Left lung (tissue), 10 donors: ENCODE results near the gene RNF8. TPM values are rescaled to one million over a fixed set of nuclear protein-coding genes. Genes with fewer than 3 reads are reported as not detected.
"Not testable (repeated sequence)": the region's sequence is repeated elsewhere in the genome, so short reads cannot be mapped to it uniquely, and the experiment has no call there.

Source experiments
- ATAC-seq: fragments of 200-7000 bp; cut with Tn5 transposase; one replicate; pipeline ENCODE4 v1.9.1; 2020; ENCODE audit warnings: moderate library complexity
- DNase-seq, 4 donors: peaks; one replicate each; pipeline ENCODE4 v3.0.0-alpha.2; 2013 to 2020
- H3K27ac ChIP-seq, 2 donors: fragments of 200-600 bp; sonication (generic) in 1 of 2; one replicate each; pipeline versions ENCODE4 v1.5.0 to v1.8.0; 2020 to 2021
- H3K27me3 ChIP-seq, 2 donors: fragments of 200-600 bp; sonication (generic) in 1 of 2; one replicate each; pipeline versions ENCODE4 v1.5.0 to v1.8.0; 2020 to 2021
- H3K36me3 ChIP-seq, 2 donors: fragments of 200-600 bp; sonication (generic) in 1 of 2; one replicate each; pipeline versions ENCODE4 v1.5.0 to v1.8.0; 2020 to 2021
- H3K4me1 ChIP-seq, 2 donors: fragments of 200-600 bp; one replicate each; pipeline ENCODE4 v1.8.0; 2021
- H3K4me3 ChIP-seq, 2 donors: fragments of 200-600 bp; sonication (generic) in 1 of 2; one replicate each; pipeline versions ENCODE4 v1.5.0 to v1.8.0; 2020 to 2021; ENCODE audit warnings: mild to moderate bottlenecking in 1 of 2
- H3K9me3 ChIP-seq, 2 donors: fragments of 200-600 bp; sonication (generic) in 1 of 2; one replicate each; pipeline versions ENCODE4 v1.5.0 to v1.8.0; 2020 to 2021
- CTCF ChIP-seq, 2 donors: fragments of 200-600 bp; sonication (generic) in 1 of 2; IDR thresholded peaks; one replicate each; pipeline versions ENCODE4 v1.5.0 to v1.8.0; 2021; ENCODE audit warnings: antibody characterized with exemption in 2 of 2
- intact Hi-C, 2 donors: fragments of 100-400 bp; cut with DNase I; formaldehyde crosslinking; loops; one replicate each; pipeline versions ENCODE4 v1.11.2 to v1.14.2; 2022
- polyA plus RNA-seq, 6 donors: library from polyadenylated mRNA; unstranded; fragments of 120-200 nt; gene quantifications; one replicate each; pipeline ENCODE4 v1.2.1, GENCODE V29; 2013; ENCODE audit not compliant: insufficient read length in 6 of 6
- total RNA-seq, 2 donors: library from RNA; stranded (reverse); fragmentation: NEBNext Ultra II Directional; extraction: Animal tissue kit (Norgen Biotek cat#: 25700); gene quantifications; one replicate each; pipeline ENCODE4 v1.2.1, GENCODE V29; 2021
- donor health status: DM: no; HTN: yes; CAD: no.
- donor health status: DM: no; HTN: no; CAD: no.

RNF8 gene
- total and polyA plus RNA-seq, 8 donors: 11.8 to 46.1 (median 34.8) TPM

- no peak for TF ChIP-seq CTCF (IDR thresholded peaks at IDR 0.05)
- Histone ChIP-seq H3K9me3 (no peaks in the 10 kb centered on the region), H3K36me3 (peaks cover 0 to 38% of the 10 kb centered on the region in 2 donors), H3K27ac (no peak overlapping the region), H3K4me1 (no peaks in the 10 kb centered on the region), H3K4me3 (no peak overlapping the region), H3K27me3 (no peaks in the 10 kb centered on the region)
- ATAC-seq: no peak
- intact Hi-C loops: loop anchor here in 1 of 2 donors (10.0 kb wide), 1 partner anchor 364 kb away; the partner anchor contains the start of gene MDGA1
- DNase-seq: no peak
Measured at GRCh38 chr6:37331047-37331446, 22.7 kb upstream of the RNF8 start.

- no peak overlapping the region for H3K27ac ChIP-seq
- H3K27me3 ChIP-seq: no peaks in the 10 kb centered on the region
- no peaks in the 10 kb centered on the region for H3K4me1 ChIP-seq
- H3K9me3 ChIP-seq: no peaks in the 10 kb centered on the region
- intact Hi-C loops: loop anchor here in 1 of 2 donors (10.0 kb wide), 1 partner anchor 362 kb away; the partner anchor contains the start of gene MDGA1
- H3K36me3 ChIP-seq: peaks cover 0 to 38% of the 10 kb centered on the region in 2 donors
- H3K4me3 ChIP-seq: no peak overlapping the region
- ATAC-seq (no peak), DNase-seq (no peak)
- TF ChIP-seq CTCF (IDR thresholded peaks at IDR 0.05): no peak
Measured at GRCh38 chr6:37332894-37333293, 20.9 kb upstream of the RNF8 start.

GRCh38 chr6:37334047-37334446 is 19.7 kb upstream of the RNF8 start:
- intact Hi-C loops: loop anchor here in 1 of 2 donors (10.0 kb wide), 1 partner anchor 361 kb away; the partner anchor contains the start of gene MDGA1
- H3K27me3 ChIP-seq: no peaks in the 10 kb centered on the region
- no peaks in the 10 kb centered on the region for H3K4me1 ChIP-seq
- no peaks in the 10 kb centered on the region for H3K9me3 ChIP-seq
- DNase-seq: no peak
- H3K27ac ChIP-seq: no peak overlapping the region
- peaks cover 0 to 33% of the 10 kb centered on the region in 2 donors for H3K36me3 ChIP-seq
- no peak for ATAC-seq
- no peak overlapping the region for H3K4me3 ChIP-seq
- no peak for TF ChIP-seq CTCF (IDR thresholded peaks at IDR 0.05)

GRCh38 chr6:37338317-37338716 is 15.5 kb upstream of the RNF8 start:
- not testable (repeated sequence) for ATAC-seq, H3K27ac ChIP-seq, H3K9me3 ChIP-seq, H3K4me1 ChIP-seq, H3K27me3 ChIP-seq, DNase-seq, H3K36me3 ChIP-seq, H3K4me3 ChIP-seq
- intact Hi-C loops: loop anchor here in 1 of 2 donors (10.0 kb wide), 1 partner anchor 356 kb away; the partner anchor contains the start of gene MDGA1

GRCh38 chr6:37338745-37339255 is 15.0 kb upstream of the RNF8 start:
- intact Hi-C loops: loop anchor here in 1 of 2 donors (10.0 kb wide), 1 partner anchor 356 kb away; the partner anchor contains the start of gene MDGA1
- Histone ChIP-seq H3K4me3 (no peak overlapping the region), H3K27me3 (no peaks in the 10 kb centered on the region), H3K9me3 (no peaks in the 10 kb centered on the region), H3K4me1 (no peaks in the 10 kb centered on the region), H3K27ac (no peak overlapping the region), H3K36me3 (no peaks in the 10 kb centered on the region)
- ATAC-seq: no peak
- no peak for TF ChIP-seq CTCF (IDR thresholded peaks at IDR 0.05)
- no peak for DNase-seq
